ENCODE results near the gene MMP27.
"Not testable (repeated sequence)": the region's sequence is repeated elsewhere in the genome, so short reads cannot be mapped to it uniquely, and the experiment has no call there.

MMP27 gene

GRCh38 chr11:102705626-102706025 is at the start of gene MMP27:
TSS of gene MMP27 (minus strand) at chr11:102705769. CDS start at chr11:102705714, 55 bp downstream.
- no peak for DNase-seq

GRCh38 chr11:102753267-102753666 is 47.7 kb upstream of the MMP27 start:
- DNase-seq: no peak

- DNase-seq: no peak
Measured at GRCh38 chr11:102751673-102752072, 46.1 kb upstream of the MMP27 start.

GRCh38 chr11:102749101-102749722 is 43.6 kb upstream of the MMP27 start:
- no peak for DNase-seq

GRCh38 chr11:102746746-102747578 is 41.4 kb upstream of the MMP27 start:
- DNase-seq: not testable (repeated sequence)

GRCh38 chr11:102734650-102735049 is 29.1 kb upstream of the MMP27 start:
- DNase-seq: no peak

- DNase-seq: peak; percentile 77
Measured at GRCh38 chr11:102733232-102733875, 27.8 kb upstream of the MMP27 start.

- DNase-seq: not testable (repeated sequence)
Measured at GRCh38 chr11:102730944-102731343, 25.4 kb upstream of the MMP27 start.

- DNase-seq: no peak
Measured at GRCh38 chr11:102729849-102730815, 24.6 kb upstream of the MMP27 start.

- DNase-seq: peak; percentile 24
Measured at GRCh38 chr11:102727890-102728289, 22.3 kb upstream of the MMP27 start.

GRCh38 chr11:102724904-102725500 is 19.4 kb upstream of the MMP27 start, which contains the start of gene MMP8:
TSS of gene MMP8 (minus strand) at chr11:102724954. CDS start at chr11:102724855, 99 bp downstream.
- no peak for DNase-seq

GRCh38 chr11:102722821-102723220 is 17.3 kb upstream of the MMP27 start:
- peak; percentile 62 for DNase-seq

GRCh38 chr11:102719620-102720277 is 14.2 kb upstream of the MMP27 start:
- DNase-seq: no peak

GRCh38 chr11:102717280-102717679 is 11.7 kb upstream of the MMP27 start:
- DNase-seq: no peak

GRCh38 chr11:102716527-102716926 is 11.0 kb upstream of the MMP27 start:
- DNase-seq: no peak

GRCh38 chr11:102712137-102712536 is 6.6 kb upstream of the MMP27 start:
- DNase-seq: no peak

GRCh38 chr11:102709201-102709945 is 3.8 kb upstream of the MMP27 start:
- DNase-seq: peak; percentile 20

GRCh38 chr11:102708654-102709053 is 3.1 kb upstream of the MMP27 start:
- DNase-seq: no peak

GRCh38 chr11:102704841-102705240 is 728 bp downstream of the MMP27 start:
- DNase-seq: no peak

GRCh38 chr11:102703826-102704493 is 1.6 kb downstream of the MMP27 start:
- DNase-seq: no peak
